HG02938 (cell line): ENCODE data around the gene TIGD6.

Experiments
- ATAC-seq: cut with Tn5 transposase; IDR thresholded peaks from one replicate; pipeline ENCODE4 v1.9.1; 2021; ENCODE audit warnings: mild to moderate bottlenecking, moderate library complexity; ENCODE audit not compliant: unreplicated experiment

Gene TIGD6

DNA sequence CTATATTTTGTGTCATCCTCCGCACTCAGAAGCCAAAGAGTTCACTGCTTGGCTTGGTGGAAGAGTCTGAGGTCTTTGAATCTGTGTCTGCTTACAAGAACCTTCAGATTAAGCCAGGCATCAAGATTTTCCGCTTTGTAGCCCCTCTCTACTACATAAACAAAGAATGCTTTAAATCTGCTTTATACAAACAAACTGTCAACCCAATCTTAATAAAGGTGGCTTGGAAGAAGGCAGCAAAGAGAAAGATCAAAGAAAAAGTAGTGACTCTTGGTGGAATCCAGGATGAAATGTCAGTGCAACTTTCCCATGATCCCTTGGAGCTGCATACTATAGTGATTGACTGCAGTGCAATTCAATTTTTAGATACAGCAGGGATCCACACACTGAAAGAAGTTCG is 19.2 kb downstream of the TIGD6 start:
- no peak for ATAC-seq

- ATAC-seq = no peak
Measured at GRCh38 chr5:149979896-149980295, 20.6 kb downstream of the TIGD6 start.

DNA sequence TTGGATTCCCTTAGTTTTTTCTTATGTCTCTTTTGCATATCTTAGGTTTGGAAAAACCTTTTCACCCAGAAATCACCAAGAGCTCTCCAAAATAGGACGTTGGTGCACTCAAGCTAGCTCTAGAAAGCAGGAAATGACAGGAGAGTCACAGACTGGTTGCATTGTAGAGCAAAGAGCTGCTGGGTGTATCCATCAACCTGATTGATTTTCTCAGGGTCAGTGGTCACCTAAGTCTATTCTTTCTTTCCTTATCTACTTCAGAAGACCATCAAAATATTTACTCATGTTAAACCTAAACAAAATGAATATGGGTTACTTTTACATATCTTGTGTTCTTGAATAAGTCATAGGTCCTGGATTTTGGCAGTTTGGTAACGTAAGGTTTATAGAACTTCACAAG is 25.0 kb downstream of the TIGD6 start:
- ATAC-seq = no peak

GRCh38 chr5:149969181-149969930 is 31.1 kb downstream of the TIGD6 start:
- no peak for ATAC-seq

- ATAC-seq = no peak
Measured at GRCh38 chr5:149966946-149967345, 33.5 kb downstream of the TIGD6 start.

GRCh38 chr5:149963729-149964128 is 36.7 kb downstream of the TIGD6 start:
- ATAC-seq = no peak

DNA sequence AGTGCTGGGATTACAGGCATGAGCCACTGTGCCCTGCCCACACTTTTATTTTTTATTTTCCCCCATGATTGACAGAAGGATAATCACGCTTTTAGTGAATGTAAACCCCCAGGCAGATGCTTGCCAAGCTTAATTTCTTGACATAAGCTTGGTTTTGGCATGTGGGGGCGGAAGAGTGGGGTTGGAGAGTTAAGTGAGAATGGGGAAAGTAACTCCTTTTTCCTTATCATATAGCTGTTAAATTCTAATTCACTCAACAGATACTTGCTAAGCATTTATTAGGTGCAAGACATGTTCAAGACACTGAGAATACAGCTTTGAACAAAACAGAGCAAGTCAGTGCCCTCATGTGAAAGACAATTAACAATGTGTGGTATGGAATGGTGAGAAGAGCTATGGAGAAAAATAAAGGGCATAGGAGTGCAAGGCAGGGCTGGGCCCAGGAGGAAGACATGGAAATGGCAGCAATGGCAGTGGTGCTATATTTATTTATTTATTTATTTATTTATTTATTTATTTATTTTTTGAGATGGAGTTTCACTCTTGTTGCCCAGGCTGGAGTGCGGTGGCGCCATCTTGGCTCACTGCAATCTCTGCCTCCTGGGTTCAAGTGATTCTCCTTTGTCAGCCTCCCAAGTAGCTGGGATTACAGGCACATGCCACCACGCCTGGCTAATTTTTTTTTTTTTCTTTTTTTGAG is 37.7 kb downstream of the TIGD6 start:
- no peak for ATAC-seq

DNA sequence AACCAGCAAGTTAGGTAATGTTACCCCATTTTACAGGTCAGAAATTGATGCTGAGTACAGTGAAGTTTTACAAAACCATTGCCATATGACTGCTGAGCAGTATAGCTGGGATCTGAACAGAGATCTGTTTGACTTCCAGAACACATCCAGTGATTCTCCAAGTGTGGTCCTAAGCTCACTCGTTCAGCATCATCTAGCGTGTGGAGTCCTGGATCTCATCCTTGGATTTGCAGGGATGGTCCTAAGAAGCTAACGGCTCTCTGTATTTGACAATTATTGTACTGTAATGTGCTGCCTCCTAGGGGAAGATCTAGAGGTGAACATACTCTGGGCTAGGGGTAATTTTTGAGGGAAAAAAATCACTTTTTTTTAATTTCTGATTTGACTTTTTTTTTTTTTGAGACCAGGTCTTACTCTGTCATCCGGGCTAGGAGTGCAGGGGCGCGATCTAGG is 38.5 kb downstream of the TIGD6 start:
- no peak for ATAC-seq

DNA sequence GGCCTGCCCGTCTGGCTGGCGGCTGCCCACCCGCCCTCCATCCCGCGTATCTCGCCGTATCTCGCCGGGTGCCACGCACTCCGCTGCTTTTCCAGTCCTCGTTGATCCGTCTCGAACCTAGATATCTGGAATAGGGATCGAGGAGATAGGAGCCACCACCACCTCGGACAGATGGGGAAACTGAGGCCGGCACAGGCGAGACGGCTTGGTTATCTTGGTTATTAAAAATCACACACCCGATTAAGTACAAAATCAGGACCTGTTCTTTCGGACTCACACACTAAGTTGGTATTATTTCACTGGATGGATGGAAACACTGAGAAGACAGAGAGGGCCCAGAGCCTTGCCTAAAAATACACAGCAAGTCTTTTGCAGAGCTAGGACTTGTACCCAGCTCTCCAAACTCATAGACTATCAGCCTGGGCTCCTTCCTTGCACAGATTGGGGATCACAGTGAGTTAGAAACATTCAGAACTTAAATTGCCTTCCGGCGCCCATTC is 39.2 kb downstream of the TIGD6 start:
- no peak for ATAC-seq

DNA sequence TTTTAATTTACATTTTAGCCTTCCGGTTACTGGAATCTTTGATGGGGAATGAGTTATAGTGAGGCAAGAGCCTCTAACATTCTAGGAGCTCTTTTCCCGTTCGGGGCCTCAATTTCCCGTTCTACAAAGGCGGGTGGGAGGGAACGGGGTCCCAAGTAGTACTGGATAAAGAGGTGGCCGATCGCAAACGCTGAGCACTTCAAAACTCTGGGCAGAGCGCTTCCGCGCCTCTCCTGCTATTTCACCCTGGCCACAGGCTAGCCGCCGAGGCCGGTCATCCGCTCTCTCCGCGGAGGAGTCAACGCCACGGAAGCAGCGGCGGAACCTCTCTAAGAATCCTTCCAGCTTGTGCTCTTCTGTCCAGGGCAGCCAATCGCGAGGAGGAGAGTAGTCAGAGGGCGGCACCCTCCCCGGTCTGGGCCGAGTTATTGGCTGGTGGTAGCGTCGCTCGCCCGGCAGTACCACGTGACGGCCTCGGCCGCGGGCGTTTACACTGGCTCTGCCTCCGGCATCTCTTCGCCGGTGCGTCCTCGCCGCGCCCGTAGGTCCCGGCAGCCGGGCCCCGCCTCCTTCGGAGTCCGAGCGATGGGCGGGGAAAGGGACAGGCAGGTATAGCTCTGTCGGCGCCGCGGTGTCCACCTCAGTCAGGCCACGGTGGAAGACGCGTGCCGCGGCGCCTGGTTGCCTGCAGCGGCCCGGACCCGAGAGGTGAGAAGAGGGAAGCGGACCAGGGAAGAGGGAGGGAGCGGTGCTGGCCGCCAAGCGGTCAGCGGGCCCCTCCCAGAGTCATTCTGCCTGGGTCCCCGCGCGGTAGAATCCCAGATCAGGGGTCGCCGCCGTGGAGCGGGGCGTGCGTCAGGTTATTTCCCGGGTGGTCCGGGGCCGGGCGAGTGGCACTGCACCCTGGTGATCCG is 39.9 kb downstream of the TIGD6 start, which contains the start of gene SLC26A2:
Gene SLC26A2, plus strand, starts transcription at position 487 of the 914 bp plus-strand sequence. CDS start 16,895 bp downstream, outside the sequence.
- ATAC-seq = peak; percentile 97

DNA sequence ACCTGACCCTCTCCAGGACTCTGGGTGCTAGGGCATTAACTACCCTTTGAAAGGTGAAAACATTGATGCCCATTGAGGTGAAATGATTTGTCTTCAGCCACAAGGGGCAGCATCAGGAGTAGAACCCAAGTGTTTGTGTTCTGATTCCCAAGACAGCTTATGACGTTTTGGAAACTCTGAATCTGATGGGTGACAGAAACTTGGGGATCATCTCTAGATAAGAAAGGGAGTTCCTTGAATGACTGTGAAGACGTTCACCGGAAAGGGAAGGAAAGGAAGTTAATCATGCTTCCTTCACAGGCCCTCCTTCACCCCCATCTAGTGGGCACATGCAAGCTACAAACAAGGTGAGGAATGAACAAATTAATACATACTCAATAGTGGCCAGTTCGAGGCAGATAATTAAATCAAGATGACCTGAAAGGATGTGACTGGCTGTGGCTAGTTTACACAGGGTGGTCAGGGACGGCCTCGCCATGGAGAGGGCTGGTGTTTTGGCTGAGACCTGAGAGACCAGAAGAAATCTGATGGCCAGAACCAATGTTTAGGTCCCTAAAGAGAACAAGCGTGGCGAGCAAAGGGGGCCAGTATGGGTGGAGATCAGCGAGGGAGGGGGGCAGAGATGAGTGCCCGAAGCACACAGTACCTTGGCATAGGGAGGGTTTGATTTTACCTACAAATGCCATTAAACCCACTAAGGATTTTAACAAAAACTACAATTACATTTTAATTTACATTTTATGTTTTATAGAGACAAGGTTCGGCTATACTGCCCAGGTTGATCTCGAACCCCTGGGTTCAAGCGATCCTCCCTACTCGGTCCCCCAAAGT is 40.8 kb downstream of the TIGD6 start:
- ATAC-seq = no peak

DNA sequence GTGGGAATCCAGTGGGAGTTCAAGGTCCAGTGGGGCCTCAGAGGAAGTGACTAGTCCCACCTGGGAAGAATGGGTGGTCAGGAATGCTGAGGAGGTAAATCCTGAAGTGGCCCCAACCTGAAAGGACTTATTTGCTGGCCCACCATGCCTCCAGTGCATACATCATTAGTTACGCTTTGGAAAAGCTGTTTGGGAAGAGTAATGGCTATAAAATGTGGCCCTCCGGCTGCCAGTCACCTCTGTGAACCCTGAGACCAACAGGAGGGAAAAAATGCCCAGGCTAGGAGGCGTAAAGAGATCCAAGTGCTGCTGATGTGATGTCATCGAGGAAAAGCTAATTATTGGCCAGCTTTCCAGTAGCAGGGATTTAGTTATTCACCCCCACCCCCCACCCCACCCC is 42.6 kb downstream of the TIGD6 start:
- no peak for ATAC-seq

DNA sequence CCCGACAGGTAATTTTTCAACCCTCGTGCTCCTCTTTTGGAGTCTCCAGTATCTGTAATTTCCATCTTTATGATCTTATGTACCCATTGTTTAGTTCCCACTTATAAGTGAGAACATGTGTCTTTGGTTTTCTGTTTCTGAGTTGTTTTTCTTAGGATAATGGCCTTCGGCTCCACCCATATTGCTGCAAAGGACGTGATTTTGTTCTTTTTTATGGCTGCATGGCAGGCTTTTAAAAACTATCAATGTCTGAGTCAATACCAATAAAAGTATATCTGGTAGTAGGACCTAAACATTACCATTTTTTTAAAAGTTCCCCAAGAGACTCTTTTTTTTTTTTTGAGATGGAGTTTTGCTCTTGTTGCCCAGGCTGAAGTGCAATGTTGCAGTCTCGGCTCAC is 43.8 kb downstream of the TIGD6 start:
- ATAC-seq = no peak

GRCh38 chr5:149954798-149955197 is 45.7 kb downstream of the TIGD6 start:
- ATAC-seq = no peak

DNA sequence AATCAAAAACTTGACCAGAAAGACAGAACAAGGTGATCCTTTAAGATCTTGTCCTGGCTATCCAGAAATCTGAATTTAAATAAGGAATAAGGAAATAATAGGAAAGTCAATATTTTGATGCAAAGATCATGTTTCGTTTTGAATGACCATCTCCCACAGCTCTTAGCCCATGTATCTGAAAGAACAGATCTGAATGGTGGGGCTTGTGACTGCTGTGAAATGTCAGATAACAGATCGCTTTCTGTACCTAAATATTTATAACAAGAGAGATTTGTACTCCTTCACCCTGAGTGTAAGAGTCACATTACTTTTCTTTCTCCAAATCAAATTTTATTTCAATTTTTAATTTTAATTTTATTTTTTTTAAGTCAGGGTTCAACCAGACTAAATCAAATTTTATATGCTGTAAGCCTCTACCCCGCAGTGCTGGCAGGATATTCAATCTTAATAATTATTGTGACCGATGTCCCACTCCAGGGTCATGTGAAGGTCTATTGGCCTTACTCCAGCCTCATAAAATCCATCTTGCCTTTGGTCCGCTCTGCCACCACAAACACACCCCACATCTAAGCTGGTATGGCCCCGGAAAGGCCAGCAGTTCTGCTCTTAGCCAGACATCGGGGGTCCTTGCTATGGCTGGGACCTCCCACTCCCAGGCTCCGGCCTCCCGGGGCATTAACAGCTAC is 46.9 kb downstream of the TIGD6 start:
- no peak for ATAC-seq

DNA sequence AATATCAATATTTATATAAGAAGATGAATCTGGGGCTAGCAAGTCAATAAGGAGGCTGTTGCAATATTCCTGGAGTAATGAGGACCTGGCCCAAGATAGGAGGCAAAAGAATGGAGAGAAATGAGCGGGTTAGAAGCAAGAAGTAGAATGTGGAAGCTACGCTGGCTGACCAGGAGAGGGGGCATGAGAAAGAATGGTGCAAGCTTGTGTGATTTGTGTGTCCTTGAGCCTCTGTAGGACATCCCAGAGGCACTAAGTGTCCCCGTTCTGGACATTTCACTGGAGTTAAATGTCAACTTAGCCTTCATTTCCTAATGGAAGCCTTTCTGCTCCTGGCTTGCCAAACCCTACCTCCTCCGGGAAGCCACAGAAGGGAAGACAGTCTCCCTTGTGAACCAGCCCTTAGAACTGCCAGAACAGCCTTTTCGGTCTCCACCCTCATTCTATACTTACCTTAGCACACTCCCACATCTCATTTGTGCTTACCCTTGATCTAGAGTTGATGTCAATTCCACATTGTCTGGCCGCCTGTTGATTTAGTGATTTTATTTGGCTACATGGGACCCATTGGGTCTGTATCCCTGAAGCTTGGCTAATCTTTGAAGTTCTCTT is 49.2 kb downstream of the TIGD6 start:
- ATAC-seq = no peak

DNA sequence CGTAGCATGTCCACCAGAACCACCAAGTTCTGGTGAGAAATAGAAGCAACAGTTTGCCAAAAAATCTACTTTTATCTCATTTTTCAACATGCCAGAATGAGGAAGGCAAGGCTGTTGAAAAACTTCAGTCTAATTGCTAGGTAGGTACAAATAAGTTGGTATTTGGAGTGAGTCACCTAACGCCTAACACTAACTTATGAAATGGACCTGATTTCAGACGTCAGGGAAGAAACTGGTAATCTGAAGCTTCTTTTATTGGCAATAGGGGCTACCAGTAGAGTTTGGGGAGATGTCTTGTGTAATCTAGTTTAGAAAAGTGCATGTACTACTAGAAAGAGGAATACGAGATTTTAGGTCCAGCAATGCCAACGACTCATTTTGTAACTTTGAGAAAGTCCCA is 51.5 kb downstream of the TIGD6 start:
- no peak for ATAC-seq

DNA sequence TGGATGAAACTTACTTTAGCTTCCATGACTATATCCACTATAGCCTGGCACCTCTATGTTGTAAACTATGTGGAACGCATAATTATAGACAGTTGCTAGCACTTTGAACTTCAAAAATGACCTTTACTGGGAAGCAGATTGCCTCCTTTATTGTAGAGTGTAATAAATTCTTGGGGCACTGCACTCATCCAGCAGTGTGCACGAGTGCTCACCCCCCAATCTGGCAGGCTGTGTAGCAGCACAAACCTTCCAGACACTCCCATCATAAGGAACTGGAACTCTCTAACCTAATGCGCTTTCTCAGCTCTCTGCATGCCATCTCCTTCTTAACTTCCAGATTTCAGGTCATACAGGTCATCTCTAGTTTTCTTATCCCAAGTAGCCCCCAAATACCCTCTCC is 54.3 kb downstream of the TIGD6 start:
- ATAC-seq = no peak

DNA sequence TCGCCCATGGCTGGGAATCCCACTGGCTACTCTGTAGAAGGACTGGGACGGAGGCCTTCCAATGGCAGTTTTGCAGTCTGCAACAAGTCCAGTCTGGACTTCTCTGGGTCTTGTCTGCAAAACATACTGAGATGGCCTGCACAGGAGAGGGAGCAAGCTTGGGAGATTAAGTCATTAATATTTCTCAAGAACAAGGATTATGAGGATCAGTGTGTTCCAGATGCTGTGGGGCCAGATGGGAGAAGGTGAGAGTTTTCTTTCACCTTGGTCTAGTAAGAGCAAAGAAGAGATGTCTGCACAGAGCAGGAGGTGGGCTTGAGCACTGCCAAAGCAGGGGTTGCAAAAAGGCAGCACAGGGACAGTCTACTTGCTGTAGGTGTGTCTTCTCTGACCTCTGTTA is 55.8 kb downstream of the TIGD6 start, which contains the start of gene PDE6A:
Gene PDE6A, minus strand, starts transcription at position 128 of the 400 bp plus-strand sequence. Its CDS starts 120 bp downstream, at position 8.
- no peak for ATAC-seq
